T-cell (primary cell): ENCODE results near the gene ATR. TPM values are rescaled to one million over a fixed set of nuclear protein-coding genes. Genes with fewer than 3 reads are reported as not detected.

Experiments
- ATAC-seq, 4 experiments: fragments of 200-7000 bp in 3 of 4; fragments of 150-1000 bp in 1 of 4; cut with Tn5 transposase; replicated peaks in 1 of 4; 1 replicate in 3 of 4; 2 replicates in 1 of 4; pipeline ENCODE4 v1.10.0; 2021; ENCODE audit warnings: moderate library complexity in 3 of 4, mild to moderate bottlenecking in 2 of 4, moderate number of reproducible peaks in 1 of 4
- CTCF ChIA-PET, 2 donors: fragments of 300-600 bp; sonication (Branson Sonifier 250); formaldehyde crosslinking; loops; one replicate each; lab custom pipeline; 2022; ENCODE audit warnings: antibody characterized with exemption in 2 of 2; lab: Charles Lee
- POLR2A ChIA-PET, 2 donors: fragments of 300-600 bp; sonication (Branson Sonifier 250); formaldehyde crosslinking; loops; one replicate each; lab custom pipeline; 2022; ENCODE audit warnings: antibody characterized with exemption in 2 of 2; lab: Charles Lee
- DNase-seq, 35 experiments: peaks; one replicate each; pipeline versions ENCODE4 v3.0.0 to v3.0.0-alpha.2; 2013 to 2023
- H3K27ac ChIP-seq: one replicate; pipeline ENCODE4 v1.5.1; 2013; ENCODE audit warnings: low read length
- H3K27me3 ChIP-seq, 2 experiments: replicated peaks in 1 of 2; 1 replicate in 1 of 2; 2 replicates in 1 of 2; pipeline versions ENCODE4 v1.6.1 to v1.7.0; 2013; ENCODE audit warnings: low read length in 1 of 2, mixed read lengths in 1 of 2; ENCODE audit not compliant: control insufficient read depth in 2 of 2, insufficient read depth in 2 of 2; ENCODE audit errors: extremely low read depth in 1 of 2
- H3K36me3 ChIP-seq, 2 donors: 1 replicate in 1 of 2; 2 replicates in 1 of 2; pipeline versions ENCODE4 v1.6.1 to v1.7.0; 2013; ENCODE audit warnings: low read length in 1 of 2; ENCODE audit not compliant: control insufficient read depth in 2 of 2, insufficient read depth in 1 of 2; ENCODE audit errors: extremely low read depth in 1 of 2
- H3K4me1 ChIP-seq, 2 experiments: 1 replicate in 1 of 2; 2 replicates in 1 of 2; pipeline versions ENCODE4 v1.6.1 to v1.7.0; 2013; ENCODE audit warnings: low read length in 2 of 2, mixed read lengths in 1 of 2; ENCODE audit not compliant: insufficient read depth in 2 of 2, control insufficient read depth in 1 of 2; ENCODE audit errors: extremely low read depth in 1 of 2
- H3K4me3 ChIP-seq, 2 donors: 1 replicate in 1 of 2; 2 replicates in 1 of 2; pipeline versions ENCODE4 v1.5.1 to v1.7.0; 2013; ENCODE audit warnings: mild to moderate bottlenecking in 2 of 2, low read length in 1 of 2, moderate library complexity in 1 of 2; ENCODE audit not compliant: control insufficient read depth in 1 of 2; ENCODE audit errors: extremely low read depth in 1 of 2
- H3K9me3 ChIP-seq: 2 replicates; pipeline ENCODE4 v1.7.0; 2013
- H3K27ac Mint-ChIP-seq, 2 donors: one replicate each; pipeline ENCODE4 v1.8.0; 2020 to 2021; ENCODE audit warnings: mild to moderate bottlenecking in 2 of 2, mixed read lengths in 2 of 2
- H3K27me3 Mint-ChIP-seq, 2 donors: one replicate each; pipeline ENCODE4 v1.8.0; 2021 to 2022; ENCODE audit warnings: mixed read lengths in 2 of 2
- H3K36me3 Mint-ChIP-seq: one replicate; pipeline ENCODE4 v1.8.0; 2021; ENCODE audit warnings: mixed read lengths
- H3K4me1 Mint-ChIP-seq, 3 donors: one replicate each; pipeline ENCODE4 v1.8.0; 2020 to 2022; ENCODE audit warnings: mixed read lengths in 3 of 3, mild to moderate bottlenecking in 1 of 3
- H3K4me3 Mint-ChIP-seq, 3 donors: one replicate each; pipeline ENCODE4 v1.8.0; 2020 to 2022; ENCODE audit warnings: mild to moderate bottlenecking in 3 of 3, mixed read lengths in 3 of 3, moderate library complexity in 3 of 3
- H3K9me3 Mint-ChIP-seq, 3 donors: one replicate each; pipeline ENCODE4 v1.8.0; 2020 to 2022; ENCODE audit warnings: mixed read lengths in 3 of 3
- WGBS: methylation state at CpG from one replicate; pipeline ENCODE4 v1.1.5; 2013; ENCODE audit warnings: missing lambda C conversion rate; ENCODE audit not compliant: insufficient coverage; 5-methylcytosine and 5-hydroxymethylcytosine counted together
- total RNA-seq, 35 experiments: library from RNA in 6 of 35; stranded (reverse) in 6 of 35; fragments of 120-200 nt in 1 of 35; gene quantifications; one replicate each; pipeline versions ENCODE4 v1.2.1 to v1.2.4 and lab custom pipeline; 2013 to 2026

The ATR gene
- total RNA-seq, 5 donors from 2014 or later (not counting 1 experiment from before 2014, with no cell fraction given) = 32.8 to 40.9 (median 36.3) TPM

DNA sequence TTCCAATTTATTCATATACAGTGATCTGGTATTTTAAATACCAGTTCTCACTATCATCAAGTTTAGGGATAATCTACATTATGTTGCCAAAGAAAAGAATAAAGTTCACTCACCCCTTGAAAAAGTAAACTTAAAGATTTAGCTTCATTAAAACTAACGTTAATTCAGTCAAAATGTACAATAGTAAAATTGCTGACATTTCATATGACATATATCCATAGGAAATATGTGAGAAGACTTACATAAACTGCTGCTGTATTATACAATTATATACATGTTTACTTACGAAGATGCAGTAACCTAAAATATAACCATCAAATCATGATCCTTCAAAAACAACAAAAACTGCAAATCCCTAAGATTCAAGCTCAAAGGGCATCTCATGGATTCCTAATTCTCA lies 44.0 kb downstream of the ATR start:
- peaks cover 53% of the 10 kb centered on the region for H3K36me3 Mint-ChIP-seq
- POLR2A ChIA-PET = no interaction called here
- H3K27ac ChIP-seq = no peak overlapping the region
- no peak for ATAC-seq
- no peaks in the 10 kb centered on the region for H3K9me3 ChIP-seq
- no peak overlapping the region for H3K27ac Mint-ChIP-seq
- peaks cover 0 to 6% (median 0%) of the 10 kb centered on the region in 3 donors for H3K9me3 Mint-ChIP-seq
- CTCF ChIA-PET = no interaction called here
- no peaks in the 10 kb centered on the region for H3K4me1 Mint-ChIP-seq
- no peaks in the 10 kb centered on the region for H3K27me3 Mint-ChIP-seq
- peaks cover 0 to 49% of the 10 kb centered on the region in 2 donors for H3K36me3 ChIP-seq
- no peak overlapping the region for H3K4me3 ChIP-seq
- no peak for DNase-seq
- no peaks in the 10 kb centered on the region for H3K27me3 ChIP-seq
- H3K4me3 Mint-ChIP-seq = no peak overlapping the region
- no CpG with 5 or more reads among the region's 2 CpGs for WGBS
- no peaks in the 10 kb centered on the region for H3K4me1 ChIP-seq

DNA sequence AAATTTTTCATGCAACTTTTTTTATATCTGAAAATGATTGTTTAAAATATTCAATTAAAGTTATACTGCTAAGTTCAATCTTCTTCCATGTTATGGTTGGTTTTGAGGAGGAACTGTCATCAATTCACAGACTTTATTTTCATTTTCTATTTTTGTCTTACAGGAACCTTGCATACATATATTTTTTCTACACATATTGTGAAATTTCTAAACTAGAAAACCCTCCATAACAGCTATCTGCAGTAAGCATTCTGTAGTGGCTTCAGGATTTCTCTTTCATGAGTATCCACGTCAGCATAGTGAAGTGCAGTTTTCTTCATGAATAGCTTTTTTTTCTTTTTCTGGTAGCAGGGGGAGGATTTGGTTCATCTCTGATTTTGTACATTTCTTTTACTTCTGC lies 48.2 kb downstream of the ATR start:
- no peak overlapping the region for H3K4me3 Mint-ChIP-seq
- H3K27me3 Mint-ChIP-seq = no peaks in the 10 kb centered on the region
- peak overlapping the region in 1 of 2 donors; percentile 24 for H3K27ac Mint-ChIP-seq
- Histone ChIP-seq H3K36me3 (peaks cover 0 to 35% of the 10 kb centered on the region in 2 donors), H3K27ac (no peak overlapping the region), H3K4me3 (no peak overlapping the region), H3K9me3 (no peaks in the 10 kb centered on the region), H3K4me1 (no peaks in the 10 kb centered on the region), H3K27me3 (no peaks in the 10 kb centered on the region)
- WGBS = no CpG with 5 or more reads among the region's 1 CpG
- ATAC-seq (no peak), DNase-seq (no peak)
- POLR2A ChIA-PET = interaction anchor here in 1 of 2 donors (0.6 kb wide), 1 partner anchor 212 kb away, joined by 3 read pairs; no protein-coding TSS in a partner anchor
- H3K4me1 Mint-ChIP-seq = no peaks in the 10 kb centered on the region
- H3K36me3 Mint-ChIP-seq = peaks cover 42% of the 10 kb centered on the region
- H3K9me3 Mint-ChIP-seq = peaks cover 0 to 6% (median 0%) of the 10 kb centered on the region in 3 donors
- CTCF ChIA-PET = interaction anchor here in 1 of 2 donors (0.7 kb wide), 1 partner anchor 14 kb away, joined by 4 read pairs; no protein-coding TSS in a partner anchor

DNA sequence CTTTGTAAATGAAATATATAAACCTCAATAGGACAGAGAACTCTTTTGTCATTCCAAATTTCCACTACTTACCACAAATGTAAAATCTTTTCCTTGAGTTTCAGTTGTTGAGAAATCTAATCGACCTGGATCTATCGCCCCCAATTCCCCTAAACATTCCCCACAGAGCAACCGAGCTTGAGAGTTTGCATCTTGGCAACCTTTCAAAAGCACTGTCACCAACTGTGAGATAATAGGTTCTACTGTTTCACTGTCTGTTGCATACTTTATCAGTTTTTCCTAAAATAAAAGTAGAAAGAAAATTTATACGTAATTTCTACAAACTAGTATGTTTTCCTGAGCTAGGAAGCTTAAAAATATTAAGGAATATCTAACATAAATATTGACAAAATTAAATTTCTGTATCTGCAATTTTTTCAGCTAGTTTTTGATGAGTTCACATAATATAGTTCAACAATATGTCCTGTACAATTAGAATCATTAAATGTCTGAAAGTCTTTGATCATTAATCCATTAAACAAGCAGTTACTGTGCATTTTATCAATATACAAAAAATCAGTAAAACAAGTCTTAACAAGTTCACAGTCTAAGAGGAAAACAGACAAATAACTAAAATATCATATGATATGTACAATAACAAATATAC lies 54.5 kb downstream of the ATR start:
- Mint-ChIP-seq H3K27me3 (no peaks in the 10 kb centered on the region), H3K36me3 (peaks cover 32% of the 10 kb centered on the region), H3K9me3 (no peaks in the 10 kb centered on the region), H3K4me3 (no peak overlapping the region), H3K27ac (peak overlapping the region in 1 of 2 donors; percentile 61), H3K4me1 (no peaks in the 10 kb centered on the region)
- no CpG with 5 or more reads among the region's 4 CpGs for WGBS
- Histone ChIP-seq H3K27ac (no peak overlapping the region), H3K36me3 (peaks cover 0 to 16% of the 10 kb centered on the region in 2 donors), H3K4me1 (no peaks in the 10 kb centered on the region), H3K4me3 (no peak overlapping the region), H3K27me3 (no peaks in the 10 kb centered on the region), H3K9me3 (no peaks in the 10 kb centered on the region)
- DNase-seq (no peak), ATAC-seq (no peak)
- CTCF ChIA-PET = interaction anchor here in 1 of 2 donors (0.6 kb wide), 1 partner anchor 504 kb away, joined by 7 read pairs; no protein-coding TSS in a partner anchor
- POLR2A ChIA-PET = interaction anchor here in 1 of 2 donors (0.6 kb wide), 1 partner anchor 50 kb away, joined by 7 read pairs; no protein-coding TSS in a partner anchor

DNA sequence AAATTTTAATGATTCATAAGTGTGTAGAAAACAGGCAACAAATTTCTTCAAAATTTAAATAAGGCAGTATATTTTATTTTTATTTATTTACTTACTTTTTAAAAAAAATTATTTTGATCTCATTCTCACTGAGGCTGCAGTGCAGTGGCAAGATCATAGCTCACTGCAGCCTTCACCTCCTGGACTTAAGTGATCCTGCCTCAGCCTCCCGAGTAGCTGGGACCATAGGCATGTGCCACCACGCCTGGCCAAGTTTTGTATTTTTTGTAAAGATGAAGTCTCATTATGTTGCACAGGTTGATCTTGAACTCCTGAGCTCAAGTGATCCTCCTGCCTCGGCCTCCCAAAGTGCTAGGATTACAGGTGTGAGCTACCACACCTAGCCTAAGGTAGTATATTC lies 69.5 kb downstream of the ATR start:
- ChIA-PET POLR2A (interaction anchor here (0.6 to 1.3 kb wide), 3 partner anchors 58 to 787 kb away, joined by 3 to 4 read pairs (median 3); no protein-coding TSS in a partner anchor), CTCF (interaction anchor here in 1 of 2 donors (0.6 kb wide), 1 partner anchor 36 kb away, joined by 3 read pairs; no protein-coding TSS in a partner anchor)
- no peaks in the 10 kb centered on the region for H3K27me3 ChIP-seq
- H3K4me3 ChIP-seq = peak overlapping the region in 1 of 2 donors; percentile 53
- H3K4me1 ChIP-seq = peaks cover 0 to 10% of the 10 kb centered on the region in 2 experiments
- Mint-ChIP-seq H3K27ac (peak overlapping the region; percentile 85 to 91), H3K27me3 (no peaks in the 10 kb centered on the region), H3K4me1 (peaks cover 4 to 11% (median 11%) of the 10 kb centered on the region in 3 donors), H3K4me3 (peak overlapping the region; percentile 79 to 85 (median 82)), H3K9me3 (no peaks in the 10 kb centered on the region), H3K36me3 (peaks cover 33% of the 10 kb centered on the region)
- H3K36me3 ChIP-seq = peaks cover 2 to 15% of the 10 kb centered on the region in 2 donors
- no CpG with 5 or more reads among the region's 3 CpGs for WGBS
- peak overlapping the region; percentile 53 for H3K27ac ChIP-seq
- ATAC-seq = peak in 1 of 4 experiments; percentile 66
- no peaks in the 10 kb centered on the region for H3K9me3 ChIP-seq
- peak in 5 of 35 experiments; percentile 1 to 19 (median 11) for DNase-seq

DNA sequence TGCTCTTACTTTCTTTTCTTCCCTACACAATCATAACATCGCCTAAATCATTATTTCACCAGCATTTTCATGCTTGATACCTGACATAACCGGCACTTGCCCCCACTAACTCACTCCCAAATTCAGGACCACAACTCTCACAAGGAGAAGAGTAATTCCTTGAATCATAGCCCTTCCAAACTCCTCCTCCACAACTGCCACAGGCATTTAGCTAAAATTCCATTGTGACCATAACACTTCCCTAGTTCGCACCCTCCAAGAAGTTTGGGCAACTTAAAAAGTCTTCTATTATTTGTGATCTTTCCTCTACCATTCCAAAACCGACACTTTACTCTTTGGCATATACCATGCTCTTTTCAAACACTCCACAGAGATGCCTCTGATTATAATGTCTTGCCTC lies 71.3 kb downstream of the ATR start:
- Mint-ChIP-seq H3K9me3 (peaks cover 0 to 4% (median 0%) of the 10 kb centered on the region in 3 donors), H3K27me3 (no peaks in the 10 kb centered on the region), H3K4me3 (no peak overlapping the region), H3K36me3 (peaks cover 41% of the 10 kb centered on the region), H3K4me1 (peaks cover 4 to 11% (median 11%) of the 10 kb centered on the region in 3 donors), H3K27ac (peak overlapping the region in 1 of 2 donors; percentile 37)
- no peak for DNase-seq
- H3K27me3 ChIP-seq = no peaks in the 10 kb centered on the region
- H3K4me1 ChIP-seq = peaks cover 0 to 10% of the 10 kb centered on the region in 2 experiments
- H3K36me3 ChIP-seq = peaks cover 0 to 17% of the 10 kb centered on the region in 2 donors
- ChIA-PET CTCF (no interaction called here), POLR2A (interaction anchor here in 1 of 2 donors (0.5 kb wide), 1 partner anchor 100 kb away, joined by 3 read pairs; no protein-coding TSS in a partner anchor)
- WGBS = 98% methylated on average over 4 of the region's 4 CpGs
- no peak for ATAC-seq
- H3K4me3 ChIP-seq = no peak overlapping the region
- H3K27ac ChIP-seq = no peak overlapping the region
- no peaks in the 10 kb centered on the region for H3K9me3 ChIP-seq

DNA sequence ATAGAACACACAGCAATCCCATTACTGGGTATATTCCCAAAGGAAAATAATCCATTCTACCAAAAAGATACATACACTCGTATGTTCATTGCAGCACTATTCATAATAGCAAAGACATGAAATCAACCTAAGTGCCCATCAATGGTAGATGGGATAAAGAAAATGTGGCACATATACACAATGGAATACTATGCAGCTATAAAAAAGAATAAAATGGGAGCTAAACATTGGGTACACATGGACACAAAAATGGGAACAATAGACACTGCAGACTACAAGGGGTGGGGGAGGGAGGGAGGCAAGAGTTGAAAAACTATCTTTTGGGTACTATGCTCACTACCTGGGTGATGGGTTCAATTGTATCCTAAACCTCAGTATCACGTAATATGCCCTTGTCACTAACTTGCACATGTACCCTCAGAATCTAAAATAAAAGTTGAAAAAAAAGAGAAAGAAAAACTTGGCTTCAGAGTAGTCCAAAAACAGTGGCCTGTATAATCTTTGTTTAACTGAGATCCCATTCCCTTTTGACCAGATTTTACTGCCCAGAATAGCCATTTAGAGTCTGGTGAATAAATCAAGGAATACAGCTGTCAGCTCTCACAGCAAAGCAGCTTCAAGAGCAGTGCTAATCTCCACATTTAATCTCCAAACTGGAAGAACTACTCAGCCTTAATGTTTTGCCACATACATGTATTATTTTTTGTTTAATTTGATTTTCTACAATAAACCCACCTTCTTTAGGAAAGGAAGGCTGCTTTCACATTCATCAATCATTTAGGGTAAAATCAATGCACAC lies 76.1 kb downstream of the ATR start:
- no peaks in the 10 kb centered on the region for H3K27me3 Mint-ChIP-seq
- no peak overlapping the region for H3K4me3 Mint-ChIP-seq
- H3K9me3 ChIP-seq = no peaks in the 10 kb centered on the region
- CTCF ChIA-PET = interaction anchor here in 1 of 2 donors (0.6 kb wide), 1 partner anchor 84 kb away, joined by 11 read pairs; no protein-coding TSS in a partner anchor
- peaks cover 0 to 4% (median under 1%) of the 10 kb centered on the region in 3 donors for H3K4me1 Mint-ChIP-seq
- H3K9me3 Mint-ChIP-seq = peaks cover 0 to 7% (median 0%) of the 10 kb centered on the region in 3 donors
- DNase-seq (no peak), ATAC-seq (no peak)
- H3K36me3 Mint-ChIP-seq = peaks cover 59% of the 10 kb centered on the region
- no peaks in the 10 kb centered on the region for H3K4me1 ChIP-seq
- H3K27me3 ChIP-seq = no peaks in the 10 kb centered on the region
- H3K36me3 ChIP-seq = peaks cover 0 to 28% of the 10 kb centered on the region in 2 donors
- no peak overlapping the region for H3K4me3 ChIP-seq
- H3K27ac ChIP-seq = no peak overlapping the region
- H3K27ac Mint-ChIP-seq = no peak overlapping the region
- no CpG with 5 or more reads among the region's 2 CpGs for WGBS
- POLR2A ChIA-PET = interaction anchor here in 1 of 2 donors (0.6 kb wide), 1 partner anchor 89 kb away, joined by 3 read pairs; no protein-coding TSS in a partner anchor
